Lung (tissue), 16 donors: Measurements from ENCODE around the gene SMAD5. TPM values are rescaled to one million over a fixed set of nuclear protein-coding genes. Genes with fewer than 3 reads are reported as not detected.

ENCODE experiments used
- ATAC-seq: fragments of 200-7000 bp; cut with Tn5 transposase; one replicate; pipeline ENCODE4 v1.9.1; 2020; ENCODE audit warnings: moderate number of reproducible peaks; ENCODE audit not compliant: insufficient read depth, low FRiP score
- DNase-seq, 3 donors: peaks; one replicate each; pipeline ENCODE4 v3.0.0-alpha.2; 2013 to 2017
- H3K27ac ChIP-seq, 2 donors: one replicate each; pipeline ENCODE4 v1.5.1; 2013; ENCODE audit warnings: mild to moderate bottlenecking in 2 of 2, moderate library complexity in 2 of 2, control low read depth in 1 of 2, inconsistent platforms in 1 of 2, low read depth in 1 of 2, low read length in 1 of 2
- H3K27me3 ChIP-seq, 3 donors: one replicate each; pipeline ENCODE4 v1.5.1; 2013; ENCODE audit warnings: low read length in 2 of 3; ENCODE audit not compliant: control insufficient read depth in 3 of 3, insufficient read depth in 3 of 3
- H3K36me3 ChIP-seq, 4 donors: one replicate each; pipeline ENCODE4 v1.5.1; 2013; ENCODE audit warnings: low read length in 4 of 4, mild to moderate bottlenecking in 1 of 4, moderate library complexity in 1 of 4; ENCODE audit not compliant: control insufficient read depth in 4 of 4, insufficient read depth in 4 of 4
- H3K4me1 ChIP-seq, 5 donors: one replicate each; pipeline ENCODE4 v1.5.1; 2013; ENCODE audit warnings: low read length in 5 of 5, mild to moderate bottlenecking in 2 of 5, moderate library complexity in 1 of 5; ENCODE audit not compliant: control insufficient read depth in 5 of 5, insufficient read depth in 5 of 5
- H3K4me3 ChIP-seq: one replicate; pipeline ENCODE4 v1.5.1; 2013; ENCODE audit warnings: mild to moderate bottlenecking, control low read depth, moderate library complexity
- H3K9ac ChIP-seq, 2 donors: one replicate each; pipeline ENCODE4 v1.5.1; 2013; ENCODE audit warnings: low read length in 2 of 2, control low read depth in 1 of 2; ENCODE audit not compliant: insufficient read depth in 1 of 2
- H3K9me3 ChIP-seq, 4 donors: one replicate each; pipeline ENCODE4 v1.5.1; 2013; ENCODE audit warnings: low read length in 3 of 4, mild to moderate bottlenecking in 1 of 4, moderate library complexity in 1 of 4; ENCODE audit not compliant: control insufficient read depth in 4 of 4, insufficient read depth in 3 of 4
- CTCF ChIP-seq: IDR thresholded peaks from 2 replicates; pipeline ENCODE4 v1.5.1; 2012; ENCODE audit warnings: mild to moderate bottlenecking; ENCODE audit errors: control extremely low read depth, extremely low read depth
- WGBS, 2 donors: extraction: QIAGEN DNeasy Blood & Tissue Kit; methylation state at CpG; one replicate each; pipeline ENCODE4 v1.1.7; 2013; 5-methylcytosine and 5-hydroxymethylcytosine counted together
- long read RNA-seq, 5 donors: transcript quantifications; one replicate each; lab custom pipeline, GENCODE V29; 2026
- polyA plus RNA-seq, 2 donors: library from polyadenylated mRNA; stranded (reverse); fragments of 200-250 nt; gene quantifications; one replicate each; pipeline ENCODE4 v1.2.1, GENCODE V29; 2013
- total RNA-seq, 2 donors: library from RNA; depleted of rRNA in 1 of 2; stranded (reverse); fragments of >200 nt in 1 of 2; gene quantifications; one replicate each; pipeline ENCODE4 v1.2.1, GENCODE V29; 2014 to 2021
- donor health status: control.
- donor health status: control.
- donor health status: Bipolar disorder and iron deficiency.
- donor health status: healthy.
- donor health status: DM: yes; HTN: yes; CAD: no.

The SMAD5 gene
- total RNA-seq (10 to 100 TPM; 44.2 to 67.0 TPM), polyA plus RNA-seq (1 to 10 TPM; 8.8 to 9.0 TPM)
- long read RNA-seq, donor 1, full-length matches to known transcripts, result 4 of 47 reads
- long read RNA-seq, donor 1, partial matches to known transcripts, result 43 of 47 reads
- long read RNA-seq, donor 1, other reads (novel, unspliced or antisense), result 0 of 47 reads
- long read RNA-seq, donor 2, full-length matches to known transcripts, result 6 of 23 reads
- long read RNA-seq, donor 2, partial matches to known transcripts, result 17 of 23 reads
- long read RNA-seq, donor 2, other reads (novel, unspliced or antisense), result 0 of 23 reads
- long read RNA-seq, donor 3, full-length matches to known transcripts, result 6 of 23 reads
- long read RNA-seq, donor 3, partial matches to known transcripts, result 17 of 23 reads
- long read RNA-seq, donor 3, other reads (novel, unspliced or antisense), result 0 of 23 reads
- long read RNA-seq, donor 4, partial matches to known transcripts, result 18 of 22 reads
- long read RNA-seq, donor 4, other reads (novel, unspliced or antisense), result 0 of 22 reads
- long read RNA-seq, donor 5, full-length matches to known transcripts, result 7 of 48 reads
- long read RNA-seq, donor 5, partial matches to known transcripts, result 41 of 48 reads
- long read RNA-seq, donor 5, other reads (novel, unspliced or antisense), result 0 of 48 reads

GRCh38 chr5:136132557-136133221, at the start of gene SMAD5:
Gene SMAD5, plus strand, starts transcription at chr5:136132845. Its CDS starts 20,916 bp downstream, at chr5:136153761.
- Histone ChIP-seq H3K4me1 (peaks cover 3 to 38% (median 23%) of the 10 kb centered on the region in 5 donors), H3K36me3 (peaks cover 0 to 3% (median 0%) of the 10 kb centered on the region in 4 donors), H3K27ac (peak within 1 kb of the TSS; percentile 97 to 99), H3K9me3 (no peaks in the 10 kb centered on the region), H3K9ac (peak within 1 kb of the TSS; percentile 94 to 95), H3K27me3 (no peaks in the 10 kb centered on the region), H3K4me3 (peak within 1 kb of the TSS; percentile 97)
- WGBS, 2 donors, result 1% methylated on average over 44 to 81 of the region's 81 CpGs
- DNase-seq, result peak; percentile 98 to 99 (median 98)
- ATAC-seq, result peak; percentile 98
- no peak for TF ChIP-seq CTCF

- no peak for DNase-seq
- Histone ChIP-seq H3K27ac (no peak overlapping the region), H3K4me1 (peaks cover 8 to 32% (median 9%) of the 10 kb centered on the region in 5 donors), H3K36me3 (no peaks in the 10 kb centered on the region), H3K9me3 (no peaks in the 10 kb centered on the region), H3K27me3 (no peaks in the 10 kb centered on the region), H3K9ac (no peak overlapping the region), H3K4me3 (no peak overlapping the region)
- TF ChIP-seq CTCF, result no peak
- WGBS, 2 donors, result 79 to 91% methylated on average over 1 of the region's 1 CpG
- no peak for ATAC-seq
These were observed 47.9 kb upstream of the SMAD5 start for GRCh38 chr5:136084698-136085097.

GRCh38 chr5:136086783-136087566, 45.7 kb upstream of the SMAD5 start:
- H3K27ac ChIP-seq, result peak overlapping the region in 1 of 2 donors; percentile 56
- no peaks in the 10 kb centered on the region for H3K36me3 ChIP-seq
- H3K4me1 ChIP-seq, result peaks cover 7 to 17% (median 8%) of the 10 kb centered on the region in 5 donors
- WGBS, 2 donors, result 77 to 84% methylated on average over 5 of the region's 5 CpGs
- no peak for DNase-seq
- ATAC-seq, result no peak
- no peak for TF ChIP-seq CTCF
- H3K9me3 ChIP-seq, result no peaks in the 10 kb centered on the region
- H3K4me3 ChIP-seq, result no peak overlapping the region
- no peaks in the 10 kb centered on the region for H3K27me3 ChIP-seq
- no peak overlapping the region for H3K9ac ChIP-seq
